Heart left ventricle (tissue), 16 donors: ENCODE results near the gene TANK. TPM values are rescaled to one million over a fixed set of nuclear protein-coding genes. Genes with fewer than 3 reads are reported as not detected.

Experiments used
- ATAC-seq, 4 donors: fragments of 200-7000 bp; cut with Tn5 transposase; one replicate each; pipeline ENCODE4 v1.9.1; 2020 to 2022; ENCODE audit warnings: moderate library complexity in 4 of 4, mild to moderate bottlenecking in 3 of 4, moderate number of reproducible peaks in 1 of 4
- DNase-seq, 5 donors: peaks; one replicate each; pipeline ENCODE4 v3.0.0-alpha.2; 2020
- H3K27ac ChIP-seq, 12 donors: fragments of 200-600 bp; sonication (generic) in 4 of 12; one replicate each; pipeline versions ENCODE4 v1.5.0 to v1.8.0; 2016 to 2022; ENCODE audit warnings: mild to moderate bottlenecking in 2 of 12
- H3K27me3 ChIP-seq, 9 donors: fragments of 200-600 bp; sonication (generic) in 2 of 9; one replicate each; pipeline versions ENCODE4 v1.5.1 to v1.8.0; 2016 to 2022; ENCODE audit warnings: mild to moderate bottlenecking in 3 of 9
- H3K36me3 ChIP-seq, 9 donors: fragments of 200-600 bp; sonication (generic) in 2 of 9; one replicate each; pipeline versions ENCODE4 v1.5.0 to v1.8.0; 2018 to 2022; ENCODE audit warnings: mild to moderate bottlenecking in 2 of 9
- H3K4me1 ChIP-seq, 12 donors: fragments of 200-600 bp; sonication (generic) in 4 of 12; one replicate each; pipeline versions ENCODE4 v1.5.0 to v1.8.0; 2016 to 2022; ENCODE audit warnings: mild to moderate bottlenecking in 3 of 12
- H3K4me3 ChIP-seq, 12 donors: fragments of 200-600 bp; sonication (generic) in 4 of 12; one replicate each; pipeline versions ENCODE4 v1.5.0 to v1.8.0; 2017 to 2022; ENCODE audit warnings: mild to moderate bottlenecking in 9 of 12, moderate library complexity in 4 of 12
- H3K9me3 ChIP-seq, 12 donors: fragments of 200-600 bp; sonication (generic) in 4 of 12; one replicate each; pipeline versions ENCODE4 v1.5.0 to v1.8.0; 2016 to 2022; ENCODE audit warnings: mild to moderate bottlenecking in 1 of 12
- POLR2A ChIP-seq, 2 donors: fragments of 450-650 bp; IDR thresholded peaks; one replicate each; pipeline ENCODE4 v1.6.1; 2017; ENCODE audit warnings: antibody characterized with exemption in 2 of 2, mild to moderate bottlenecking in 2 of 2, moderate library complexity in 2 of 2
- WGBS, 4 donors: extraction: QIAGEN DNeasy Blood & Tissue Kit in 2 of 4; methylation state at CpG; one replicate each; pipeline versions ENCODE4 v1.1.5 to v1.1.7; 2013 to 2018; 5-methylcytosine and 5-hydroxymethylcytosine counted together
- intact Hi-C, 10 donors: fragments of 100-400 bp; cut with DNase I; formaldehyde crosslinking; loops; one replicate each; pipeline versions ENCODE4 v1.11.1 to v1.14.2; 2022
- polyA plus RNA-seq, 2 donors: library from polyadenylated mRNA; stranded (reverse); fragments of 200-250 nt; gene quantifications; one replicate each; pipeline ENCODE4 v1.2.3, GENCODE V29; 2013
- total RNA-seq, 9 donors: library from RNA; depleted of rRNA in 2 of 9; stranded (reverse); fragments of >200 nt in 2 of 9; fragmentation: NEBNext Ultra II Directional in 3 of 9; extraction: Animal tissue kit (Norgen Biotek cat#: 25700) in 3 of 9; gene quantifications; one replicate each; pipeline versions ENCODE4 v1.1.0 to v1.2.4, GENCODE V29; 2016 to 2023
- TF ChIP-seq, protein P1 (sequence below), 12 donors: fragments of 200-600 bp; sonication (generic) in 4 of 12; IDR thresholded peaks; one replicate each; pipeline versions ENCODE4 v1.5.0 to v1.8.0; 2018 to 2022; ENCODE audit warnings: antibody characterized with exemption in 12 of 12, mild to moderate bottlenecking in 5 of 12
- donor health status: ischemic (EF 13 %, LVEDD 7.1; RV severe dilation, severe dysfunction).
- donor health status: healthy with polysubstance abuse.
- donor health status: DM: no; HTN: yes; CAD: no.
- donor health status: DM: no; HTN: no; CAD: no.
- donor health status: ischemic (EF 25% LVEDD 6.9; RV normal size, moderate dysfunction).
- donor health status: ischemic (EF 25% LVEDD 5.7; RV mildly dilated, moderate dysfunction).
- donor health status: healthy.
- donor health status: DM: yes; HTN: yes; CAD: no.
- donor health status: ischemic (EF 35%, LVEDD 5.7; RV mildly dilated, moderate dysfunction).
- donor health status: nonischemic (EF 11% LVEDD 7.7; RV severe dilation, severe dysfunction).
- donor health status: DM: yes; HTN: yes; CAD: no.
- donor health status: PGD.
- donor health status: ischemic (EF 29% LVEDD 5.4; RV normal size, mild dysfunction).
- donor health status: nonischemic (EF 23%, LVEDD 6.1; RV moderate dilation, normal function).

Gene TANK
- total and polyA plus RNA-seq, 11 donors, result 15.4 to 58.5 (median 32.4) TPM

GRCh38 chr2:161133366-161133765, 26.9 kb upstream of the TANK start:
- Histone ChIP-seq H3K4me3 (no peak overlapping the region), H3K36me3 (no peaks in the 10 kb centered on the region), H3K27ac (no peak overlapping the region), H3K4me1 (peaks cover 0 to 31% (median 8%) of the 10 kb centered on the region in 12 donors), H3K27me3 (no peaks in the 10 kb centered on the region), H3K9me3 (no peaks in the 10 kb centered on the region)
- DNase-seq, result no peak
- ATAC-seq, result no peak
- no peak for TF ChIP-seq POLR2A (IDR thresholded peaks at IDR 0.05)
- TF ChIP-seq, protein P1, sequence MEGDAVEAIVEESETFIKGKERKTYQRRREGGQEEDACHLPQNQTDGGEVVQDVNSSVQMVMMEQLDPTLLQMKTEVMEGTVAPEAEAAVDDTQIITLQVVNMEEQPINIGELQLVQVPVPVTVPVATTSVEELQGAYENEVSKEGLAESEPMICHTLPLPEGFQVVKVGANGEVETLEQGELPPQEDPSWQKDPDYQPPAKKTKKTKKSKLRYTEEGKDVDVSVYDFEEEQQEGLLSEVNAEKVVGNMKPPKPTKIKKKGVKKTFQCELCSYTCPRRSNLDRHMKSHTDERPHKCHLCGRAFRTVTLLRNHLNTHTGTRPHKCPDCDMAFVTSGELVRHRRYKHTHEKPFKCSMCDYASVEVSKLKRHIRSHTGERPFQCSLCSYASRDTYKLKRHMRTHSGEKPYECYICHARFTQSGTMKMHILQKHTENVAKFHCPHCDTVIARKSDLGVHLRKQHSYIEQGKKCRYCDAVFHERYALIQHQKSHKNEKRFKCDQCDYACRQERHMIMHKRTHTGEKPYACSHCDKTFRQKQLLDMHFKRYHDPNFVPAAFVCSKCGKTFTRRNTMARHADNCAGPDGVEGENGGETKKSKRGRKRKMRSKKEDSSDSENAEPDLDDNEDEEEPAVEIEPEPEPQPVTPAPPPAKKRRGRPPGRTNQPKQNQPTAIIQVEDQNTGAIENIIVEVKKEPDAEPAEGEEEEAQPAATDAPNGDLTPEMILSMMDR (IDR thresholded peaks at IDR 0.05), result no peak
- intact Hi-C loops, result no loop called here
- 92 to 95% (median 94%) methylated on average over 6 of the region's 6 CpGs for WGBS, 4 donors

- intact Hi-C loops, result no loop called here
- DNase-seq, result peak in 1 of 5 donors; percentile 15
- Histone ChIP-seq H3K9me3 (no peaks in the 10 kb centered on the region), H3K36me3 (no peaks in the 10 kb centered on the region), H3K27ac (peak overlapping the region in 5 of 12 donors; percentile 1 to 91 (median 59)), H3K4me1 (peaks cover 0 to 40% (median 10%) of the 10 kb centered on the region in 12 donors), H3K27me3 (no peaks in the 10 kb centered on the region), H3K4me3 (peak overlapping the region in 1 of 12 donors; percentile 45)
- TF ChIP-seq, protein P1 (IDR thresholded peaks at IDR 0.05), result no peak
- TF ChIP-seq POLR2A (IDR thresholded peaks at IDR 0.05), result no peak
- peak in 3 of 4 donors; percentile 24 to 40 (median 35) for ATAC-seq
- 70 to 78% (median 72%) methylated on average over 9 of the region's 9 CpGs for WGBS, 4 donors
Measured at GRCh38 chr2:161134547-161135518, 25.4 kb upstream of the TANK start.

DNA sequence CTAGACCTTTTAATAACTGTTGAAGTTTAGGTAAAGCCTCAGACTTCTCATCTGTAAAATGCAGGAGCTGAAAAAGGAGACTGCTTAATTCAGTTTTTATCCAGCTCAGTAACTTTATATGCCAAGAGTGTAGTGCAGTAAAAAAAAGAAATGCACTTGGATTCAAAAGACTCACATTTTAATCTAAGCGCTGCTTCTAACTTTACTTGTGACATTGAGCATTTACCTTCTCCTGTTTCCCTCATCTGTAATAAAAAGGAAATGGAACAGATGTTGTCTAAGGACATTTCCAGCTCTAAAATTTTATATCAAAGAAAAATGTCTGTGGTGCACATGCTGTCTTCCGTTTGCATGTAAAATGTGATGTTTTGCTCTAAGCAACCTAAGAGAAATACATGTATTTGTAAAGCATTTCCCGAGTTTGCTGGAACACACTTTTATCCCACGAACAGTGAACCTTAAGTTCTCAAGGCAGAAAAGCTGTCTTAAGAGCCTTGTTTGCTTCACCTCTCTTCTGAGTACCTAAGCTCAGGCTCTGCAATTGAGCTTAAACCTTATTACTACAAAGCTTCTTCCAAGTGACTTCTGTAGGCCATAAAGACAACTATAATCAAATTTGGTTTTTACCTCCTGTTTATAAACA, 24.2 kb upstream of the TANK start:
- H3K4me1 ChIP-seq, result peaks cover 0 to 52% (median 10%) of the 10 kb centered on the region in 12 donors
- H3K36me3 ChIP-seq, result no peaks in the 10 kb centered on the region
- H3K4me3 ChIP-seq, result peak overlapping the region in 5 of 12 donors; percentile 23 to 62 (median 45)
- peak overlapping the region in 11 of 12 donors; percentile 33 to 91 (median 51) for H3K27ac ChIP-seq
- intact Hi-C loops, result no loop called here
- ATAC-seq (no peak), DNase-seq (no peak)
- TF ChIP-seq, protein P1 (IDR thresholded peaks at IDR 0.05), result no peak
- TF ChIP-seq POLR2A (IDR thresholded peaks at IDR 0.05), result no peak
- H3K27me3 ChIP-seq, result no peaks in the 10 kb centered on the region
- 52 to 67% (median 59%) methylated on average over 4 of the region's 4 CpGs for WGBS, 4 donors
- no peaks in the 10 kb centered on the region for H3K9me3 ChIP-seq
